Measurements from ENCODE around the gene APBB1IP.
"Not testable (repeated sequence)": the region's sequence is repeated elsewhere in the genome, so short reads cannot be mapped to it uniquely, and the experiment has no call there.

DNA sequence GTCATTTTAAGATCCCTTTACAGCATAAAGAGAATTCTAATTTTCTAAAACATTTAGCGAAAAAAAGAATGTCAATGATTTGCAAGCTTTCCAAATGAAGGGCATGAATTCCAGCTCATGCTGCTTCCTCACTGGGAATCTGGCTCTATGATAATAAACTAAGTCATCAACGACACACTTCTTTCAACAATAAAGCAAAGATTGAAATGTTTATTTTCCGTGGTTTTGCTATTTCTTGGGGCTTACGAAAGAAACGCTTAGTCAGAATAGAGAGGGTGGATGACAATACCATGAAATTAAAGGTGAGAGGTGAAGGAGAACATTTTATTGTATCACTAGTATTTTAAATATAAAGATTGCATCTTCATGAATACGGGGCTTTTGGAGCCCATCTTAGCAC, 140.2 kb downstream of the APBB1IP start:
- TF ChIP-seq, protein P1, sequence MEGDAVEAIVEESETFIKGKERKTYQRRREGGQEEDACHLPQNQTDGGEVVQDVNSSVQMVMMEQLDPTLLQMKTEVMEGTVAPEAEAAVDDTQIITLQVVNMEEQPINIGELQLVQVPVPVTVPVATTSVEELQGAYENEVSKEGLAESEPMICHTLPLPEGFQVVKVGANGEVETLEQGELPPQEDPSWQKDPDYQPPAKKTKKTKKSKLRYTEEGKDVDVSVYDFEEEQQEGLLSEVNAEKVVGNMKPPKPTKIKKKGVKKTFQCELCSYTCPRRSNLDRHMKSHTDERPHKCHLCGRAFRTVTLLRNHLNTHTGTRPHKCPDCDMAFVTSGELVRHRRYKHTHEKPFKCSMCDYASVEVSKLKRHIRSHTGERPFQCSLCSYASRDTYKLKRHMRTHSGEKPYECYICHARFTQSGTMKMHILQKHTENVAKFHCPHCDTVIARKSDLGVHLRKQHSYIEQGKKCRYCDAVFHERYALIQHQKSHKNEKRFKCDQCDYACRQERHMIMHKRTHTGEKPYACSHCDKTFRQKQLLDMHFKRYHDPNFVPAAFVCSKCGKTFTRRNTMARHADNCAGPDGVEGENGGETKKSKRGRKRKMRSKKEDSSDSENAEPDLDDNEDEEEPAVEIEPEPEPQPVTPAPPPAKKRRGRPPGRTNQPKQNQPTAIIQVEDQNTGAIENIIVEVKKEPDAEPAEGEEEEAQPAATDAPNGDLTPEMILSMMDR (IDR thresholded peaks at IDR 0.05) = not testable (repeated sequence)
- TF ChIP-seq POLR2A (IDR thresholded peaks at IDR 0.05) = not testable (repeated sequence)

All from uterus (tissue), 2 donors.